ENCODE results near the gene CYP19A1. TPM values are rescaled to one million over a fixed set of nuclear protein-coding genes. Genes with fewer than 3 reads are reported as not detected.

The CYP19A1 gene
- polyA plus RNA-seq, 1 experiment: not detected

GRCh38 chr15:51270706-51271105, 67.7 kb downstream of the CYP19A1 start:
- Histone ChIP-seq H3K9me3 (ENCODE audit: control insufficient read depth, insufficient read depth, low read length) (no peaks in the 10 kb centered on the region), H3K4me3 (ENCODE audit: low read depth, low read length) (no peak overlapping the region), H3K27me3 (ENCODE audit: control insufficient read depth, insufficient read depth, low read length) (peaks cover 55% of the 10 kb centered on the region), H3K27ac (ENCODE audit: low read depth, low read length) (no peak overlapping the region)
- TF ChIP-seq CTCF (IDR thresholded peaks at IDR 0.05; ENCODE audit: low read depth, low read length): no peak
- DNase-seq (ENCODE audit: low read depth, low spot score): no peak
- CTCF ChIA-PET: interaction anchor here (1.0 kb wide), 1 partner anchor 78 kb away, joined by 3 read pairs; no protein-coding TSS in a partner anchor
- POLR2A ChIA-PET: no interaction called here

GRCh38 chr15:51269496-51269895, 68.9 kb downstream of the CYP19A1 start:
- ChIA-PET CTCF (interaction anchor here (0.7 to 0.9 kb wide), 3 partner anchors 12 to 113 kb away, joined by 3 read pairs; no protein-coding TSS in a partner anchor), POLR2A (no interaction called here)
- DNase-seq (ENCODE audit: low read depth, low spot score): no peak
- H3K27me3 ChIP-seq (ENCODE audit: control insufficient read depth, insufficient read depth, low read length): peaks cover 57% of the 10 kb centered on the region
- no peaks in the 10 kb centered on the region for H3K9me3 ChIP-seq (ENCODE audit: control insufficient read depth, insufficient read depth, low read length)
- TF ChIP-seq CTCF (IDR thresholded peaks at IDR 0.05; ENCODE audit: low read depth, low read length): no peak
- H3K4me3 ChIP-seq (ENCODE audit: low read depth, low read length): no peak overlapping the region
- no peak overlapping the region for H3K27ac ChIP-seq (ENCODE audit: low read depth, low read length)

GRCh38 chr15:51267703-51268083, 70.7 kb downstream of the CYP19A1 start:
- TF ChIP-seq CTCF (IDR thresholded peaks at IDR 0.05; ENCODE audit: low read depth, low read length): no peak
- ChIA-PET CTCF (interaction anchor here (0.6 to 3.3 kb wide), 3 partner anchors 114 to 136 kb away, joined by 3 to 29 read pairs (median 3); no protein-coding TSS in a partner anchor), POLR2A (no interaction called here)
- no peaks in the 10 kb centered on the region for H3K9me3 ChIP-seq (ENCODE audit: control insufficient read depth, insufficient read depth, low read length)
- DNase-seq (ENCODE audit: low read depth, low spot score): no peak
- H3K27ac ChIP-seq (ENCODE audit: low read depth, low read length): no peak overlapping the region
- peaks cover 61% of the 10 kb centered on the region for H3K27me3 ChIP-seq (ENCODE audit: control insufficient read depth, insufficient read depth, low read length)
- peak overlapping the region; percentile 57 for H3K4me3 ChIP-seq (ENCODE audit: low read depth, low read length)

- Histone ChIP-seq H3K4me3 (ENCODE audit: low read depth, low read length) (peak overlapping the region; percentile 57), H3K27me3 (ENCODE audit: control insufficient read depth, insufficient read depth, low read length) (peaks cover 61% of the 10 kb centered on the region), H3K27ac (ENCODE audit: low read depth, low read length) (no peak overlapping the region), H3K9me3 (ENCODE audit: control insufficient read depth, insufficient read depth, low read length) (no peaks in the 10 kb centered on the region)
- no peak for DNase-seq (ENCODE audit: low read depth, low spot score)
- CTCF ChIA-PET: interaction anchor here (0.6 to 3.3 kb wide), 7 partner anchors 15 to 136 kb away, joined by 3 to 29 read pairs (median 5); no protein-coding TSS in a partner anchor
- POLR2A ChIA-PET: no interaction called here
- TF ChIP-seq CTCF (IDR thresholded peaks at IDR 0.05; ENCODE audit: low read depth, low read length): no peak
Measured at GRCh38 chr15:51267051-51267702, 71.2 kb downstream of the CYP19A1 start.

GRCh38 chr15:51266656-51267050, 71.7 kb downstream of the CYP19A1 start:
- no peak for DNase-seq (ENCODE audit: low read depth, low spot score)
- ChIA-PET POLR2A (no interaction called here), CTCF (interaction anchor here (0.5 to 3.3 kb wide), 8 partner anchors 15 to 181 kb away, joined by 4 to 29 read pairs (median 4); no protein-coding TSS in a partner anchor)
- Histone ChIP-seq H3K9me3 (ENCODE audit: control insufficient read depth, insufficient read depth, low read length) (no peaks in the 10 kb centered on the region; the same call in 1 of the 2 replicates), H3K27me3 (ENCODE audit: control insufficient read depth, insufficient read depth, low read length) (peaks cover 61% of the 10 kb centered on the region), H3K27ac (ENCODE audit: low read depth, low read length) (no peak overlapping the region), H3K4me3 (ENCODE audit: low read depth, low read length) (peak overlapping the region; percentile 57)
- TF ChIP-seq CTCF (IDR thresholded peaks at IDR 0.05; ENCODE audit: low read depth, low read length): no peak
